HEK293 (cell line): ENCODE data around the gene GNB1L.

Source experiments
- ZNF140 ChIP-seq: fragments of 450-650 bp; formaldehyde crosslinking; IDR thresholded peaks from 2 replicates; pipeline ENCODE4 v1.5.1; 2016; ENCODE audit warnings: missing biosample characterization, missing genetic modification characterization
- ZNF747 ChIP-seq: fragments of 450-650 bp; formaldehyde crosslinking; IDR thresholded peaks from 2 replicates; pipeline ENCODE4 v1.5.1; 2016; ENCODE audit warnings: missing biosample characterization, missing genetic modification characterization
- TF ChIP-seq, protein P1 (sequence below): fragments of 450-650 bp; formaldehyde crosslinking; IDR thresholded peaks from 2 replicates; pipeline ENCODE4 v1.5.1; 2016; ENCODE audit warnings: missing biosample characterization, missing genetic modification characterization
- TF ChIP-seq, protein P2 (sequence below): fragments of 450-650 bp; formaldehyde crosslinking; IDR thresholded peaks from 2 replicates; pipeline ENCODE4 v1.5.1; 2016; ENCODE audit warnings: missing biosample characterization, missing genetic modification characterization, low read depth

DNA sequence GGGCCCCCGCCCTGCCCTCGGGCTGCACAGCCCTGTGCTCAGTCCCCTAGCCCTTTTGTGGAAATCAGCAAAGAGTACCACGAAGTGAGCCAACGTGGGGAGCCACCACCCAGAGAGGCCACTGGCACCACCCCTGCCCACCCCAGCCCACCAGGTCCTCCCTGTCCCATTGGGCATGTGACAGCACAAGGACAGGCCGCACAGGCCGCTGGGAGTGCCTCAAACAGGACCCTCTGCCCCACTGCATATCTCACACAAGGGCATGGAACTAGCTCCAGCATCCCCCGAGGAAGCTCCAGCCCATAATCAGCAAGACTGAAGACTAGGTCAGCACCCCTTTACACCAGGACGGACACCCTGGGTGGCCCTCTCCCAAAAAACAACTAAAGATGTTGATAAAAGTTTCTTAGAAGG is 29.7 kb downstream of the GNB1L start:
- TF ChIP-seq, protein P1, sequence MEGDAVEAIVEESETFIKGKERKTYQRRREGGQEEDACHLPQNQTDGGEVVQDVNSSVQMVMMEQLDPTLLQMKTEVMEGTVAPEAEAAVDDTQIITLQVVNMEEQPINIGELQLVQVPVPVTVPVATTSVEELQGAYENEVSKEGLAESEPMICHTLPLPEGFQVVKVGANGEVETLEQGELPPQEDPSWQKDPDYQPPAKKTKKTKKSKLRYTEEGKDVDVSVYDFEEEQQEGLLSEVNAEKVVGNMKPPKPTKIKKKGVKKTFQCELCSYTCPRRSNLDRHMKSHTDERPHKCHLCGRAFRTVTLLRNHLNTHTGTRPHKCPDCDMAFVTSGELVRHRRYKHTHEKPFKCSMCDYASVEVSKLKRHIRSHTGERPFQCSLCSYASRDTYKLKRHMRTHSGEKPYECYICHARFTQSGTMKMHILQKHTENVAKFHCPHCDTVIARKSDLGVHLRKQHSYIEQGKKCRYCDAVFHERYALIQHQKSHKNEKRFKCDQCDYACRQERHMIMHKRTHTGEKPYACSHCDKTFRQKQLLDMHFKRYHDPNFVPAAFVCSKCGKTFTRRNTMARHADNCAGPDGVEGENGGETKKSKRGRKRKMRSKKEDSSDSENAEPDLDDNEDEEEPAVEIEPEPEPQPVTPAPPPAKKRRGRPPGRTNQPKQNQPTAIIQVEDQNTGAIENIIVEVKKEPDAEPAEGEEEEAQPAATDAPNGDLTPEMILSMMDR (tag by site-specific recombination) = no peak
- TF ChIP-seq ZNF140 (tag by site-specific recombination) (no peak), ZNF747 (tag by site-specific recombination) (no peak)
- TF ChIP-seq, protein P2, sequence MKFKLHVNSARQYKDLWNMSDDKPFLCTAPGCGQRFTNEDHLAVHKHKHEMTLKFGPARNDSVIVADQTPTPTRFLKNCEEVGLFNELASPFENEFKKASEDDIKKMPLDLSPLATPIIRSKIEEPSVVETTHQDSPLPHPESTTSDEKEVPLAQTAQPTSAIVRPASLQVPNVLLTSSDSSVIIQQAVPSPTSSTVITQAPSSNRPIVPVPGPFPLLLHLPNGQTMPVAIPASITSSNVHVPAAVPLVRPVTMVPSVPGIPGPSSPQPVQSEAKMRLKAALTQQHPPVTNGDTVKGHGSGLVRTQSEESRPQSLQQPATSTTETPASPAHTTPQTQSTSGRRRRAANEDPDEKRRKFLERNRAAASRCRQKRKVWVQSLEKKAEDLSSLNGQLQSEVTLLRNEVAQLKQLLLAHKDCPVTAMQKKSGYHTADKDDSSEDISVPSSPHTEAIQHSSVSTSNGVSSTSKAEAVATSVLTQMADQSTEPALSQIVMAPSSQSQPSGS = no peak
